ENCODE results near the gene KCNIP4. TPM values are rescaled to one million over a fixed set of nuclear protein-coding genes. Genes with fewer than 3 reads are reported as not detected.

Gene KCNIP4
- total RNA-seq, 4 donors from 2014 or later = not detected

DNA sequence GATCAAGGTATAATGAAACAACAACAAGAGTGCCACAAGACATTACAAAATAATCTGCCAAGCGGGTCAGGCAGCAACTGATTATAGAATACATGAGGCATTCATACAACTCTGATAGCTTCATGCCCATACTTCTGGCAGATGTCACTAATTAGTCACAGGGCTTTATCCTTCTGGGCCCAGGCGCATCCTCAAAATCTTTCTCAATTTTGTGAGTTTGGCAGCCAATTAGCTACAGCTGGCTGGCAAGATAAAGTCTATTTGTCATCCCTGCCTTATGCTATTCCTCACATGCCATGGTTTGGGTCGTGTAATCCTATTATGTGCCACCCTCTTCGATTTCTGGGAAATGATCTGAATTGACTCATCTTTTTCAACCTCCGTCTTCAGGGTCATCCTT is 994.0 kb downstream of the KCNIP4 start:
- no peak for DNase-seq (ENCODE audit: low spot score in 2 of 2)
- 86 to 91% methylated on average over 5 of the region's 5 CpGs for WGBS, 2 donors
- no peaks in the 10 kb centered on the region for H3K36me3 ChIP-seq
- no peak overlapping the region for H3K4me3 ChIP-seq
- no peaks in the 10 kb centered on the region for H3K9me3 ChIP-seq
- TF ChIP-seq EP300 (IDR thresholded peaks at IDR 0.05) (no peak), POLR2A (IDR thresholded peaks at IDR 0.05) (no peak)
- TF ChIP-seq, protein P1, sequence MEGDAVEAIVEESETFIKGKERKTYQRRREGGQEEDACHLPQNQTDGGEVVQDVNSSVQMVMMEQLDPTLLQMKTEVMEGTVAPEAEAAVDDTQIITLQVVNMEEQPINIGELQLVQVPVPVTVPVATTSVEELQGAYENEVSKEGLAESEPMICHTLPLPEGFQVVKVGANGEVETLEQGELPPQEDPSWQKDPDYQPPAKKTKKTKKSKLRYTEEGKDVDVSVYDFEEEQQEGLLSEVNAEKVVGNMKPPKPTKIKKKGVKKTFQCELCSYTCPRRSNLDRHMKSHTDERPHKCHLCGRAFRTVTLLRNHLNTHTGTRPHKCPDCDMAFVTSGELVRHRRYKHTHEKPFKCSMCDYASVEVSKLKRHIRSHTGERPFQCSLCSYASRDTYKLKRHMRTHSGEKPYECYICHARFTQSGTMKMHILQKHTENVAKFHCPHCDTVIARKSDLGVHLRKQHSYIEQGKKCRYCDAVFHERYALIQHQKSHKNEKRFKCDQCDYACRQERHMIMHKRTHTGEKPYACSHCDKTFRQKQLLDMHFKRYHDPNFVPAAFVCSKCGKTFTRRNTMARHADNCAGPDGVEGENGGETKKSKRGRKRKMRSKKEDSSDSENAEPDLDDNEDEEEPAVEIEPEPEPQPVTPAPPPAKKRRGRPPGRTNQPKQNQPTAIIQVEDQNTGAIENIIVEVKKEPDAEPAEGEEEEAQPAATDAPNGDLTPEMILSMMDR (IDR thresholded peaks at IDR 0.05) = no peak
- H3K4me1 ChIP-seq = no peaks in the 10 kb centered on the region
- no peak overlapping the region for H3K27ac ChIP-seq
- no peaks in the 10 kb centered on the region for H3K27me3 ChIP-seq

GRCh38 chr4:20944961-20945360 is 1003.6 kb downstream of the KCNIP4 start:
- no peaks in the 10 kb centered on the region for H3K4me1 ChIP-seq
- H3K27ac ChIP-seq = no peak overlapping the region
- H3K36me3 ChIP-seq = no peaks in the 10 kb centered on the region
- TF ChIP-seq POLR2A (IDR thresholded peaks at IDR 0.05) (no peak), EP300 (IDR thresholded peaks at IDR 0.05) (no peak)
- TF ChIP-seq, protein P1 (IDR thresholded peaks at IDR 0.05) = no peak
- no peaks in the 10 kb centered on the region for H3K9me3 ChIP-seq
- H3K4me3 ChIP-seq = no peak overlapping the region
- no peaks in the 10 kb centered on the region for H3K27me3 ChIP-seq
- DNase-seq (ENCODE audit: low spot score in 2 of 2) = no peak

DNA sequence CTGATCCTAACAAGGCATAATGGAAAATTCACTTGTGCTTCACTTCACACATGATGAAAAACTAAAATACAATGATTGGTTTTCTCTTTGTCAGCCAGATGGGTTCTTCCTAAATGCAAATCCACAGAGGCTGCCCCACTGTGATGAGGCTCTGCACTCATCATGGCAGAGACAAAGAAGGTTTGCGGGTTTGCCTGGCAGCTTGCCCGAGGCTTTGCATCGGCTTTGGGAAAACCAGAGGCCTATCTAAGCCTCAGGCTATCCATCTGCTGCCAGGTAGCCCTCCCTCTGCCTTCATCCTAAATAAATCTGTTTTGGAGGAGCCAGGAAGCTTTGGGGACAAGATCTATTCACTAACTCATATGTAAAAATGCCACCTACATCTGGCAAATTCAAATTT is 1004.1 kb downstream of the KCNIP4 start:
- Histone ChIP-seq H3K36me3 (no peaks in the 10 kb centered on the region), H3K9me3 (no peaks in the 10 kb centered on the region), H3K27ac (no peak overlapping the region), H3K27me3 (no peaks in the 10 kb centered on the region), H3K4me1 (no peaks in the 10 kb centered on the region), H3K4me3 (no peak overlapping the region)
- WGBS, 2 donors = 86 to 87% methylated on average over 3 of the region's 3 CpGs
- no peak for TF ChIP-seq POLR2A (IDR thresholded peaks at IDR 0.05)
- TF ChIP-seq, protein P1 (IDR thresholded peaks at IDR 0.05) = no peak
- no peak for TF ChIP-seq EP300 (IDR thresholded peaks at IDR 0.05)
- no peak for DNase-seq (ENCODE audit: low spot score in 2 of 2)

- no peaks in the 10 kb centered on the region for H3K36me3 ChIP-seq
- TF ChIP-seq, protein P1 (IDR thresholded peaks at IDR 0.05) = no peak
- TF ChIP-seq POLR2A (IDR thresholded peaks at IDR 0.05) = no peak
- no peak for TF ChIP-seq EP300 (IDR thresholded peaks at IDR 0.05)
- H3K27ac ChIP-seq = no peak overlapping the region
- 82 to 92% methylated on average over 2 of the region's 2 CpGs for WGBS, 2 donors
- no peak overlapping the region for H3K4me3 ChIP-seq
- no peaks in the 10 kb centered on the region for H3K9me3 ChIP-seq
- DNase-seq (ENCODE audit: low spot score in 2 of 2) = no peak
- no peaks in the 10 kb centered on the region for H3K27me3 ChIP-seq
- no peaks in the 10 kb centered on the region for H3K4me1 ChIP-seq
Measured at GRCh38 chr4:20938204-20938603, 1010.4 kb downstream of the KCNIP4 start.

DNA sequence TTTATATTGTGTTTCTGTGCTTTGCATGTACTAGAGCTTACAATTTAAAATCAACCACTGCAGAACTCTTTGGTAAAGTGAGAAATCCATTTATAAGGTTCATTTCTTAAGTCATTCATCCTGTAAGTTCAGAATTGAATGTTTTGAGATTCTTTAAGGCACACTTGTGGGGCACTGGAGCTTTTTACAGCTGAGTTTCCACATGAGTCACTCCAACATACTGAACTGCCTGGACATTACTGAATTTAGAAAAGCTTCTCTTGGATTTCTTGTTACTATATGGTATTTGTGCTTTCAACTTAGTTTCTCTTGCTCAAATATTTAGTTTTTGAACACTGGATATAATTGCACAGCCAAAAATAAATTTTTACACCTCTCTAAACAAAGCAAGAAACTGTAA is 1022.0 kb downstream of the KCNIP4 start:
- Histone ChIP-seq H3K4me3 (no peak overlapping the region), H3K27me3 (no peaks in the 10 kb centered on the region), H3K4me1 (no peaks in the 10 kb centered on the region), H3K27ac (no peak overlapping the region), H3K9me3 (no peaks in the 10 kb centered on the region), H3K36me3 (no peaks in the 10 kb centered on the region)
- no peak for DNase-seq (ENCODE audit: low spot score in 2 of 2)
- TF ChIP-seq, protein P1 (IDR thresholded peaks at IDR 0.05) = no peak
- TF ChIP-seq EP300 (IDR thresholded peaks at IDR 0.05) = no peak
- no peak for TF ChIP-seq POLR2A (IDR thresholded peaks at IDR 0.05)

All from tibial nerve (tissue), 4 donors.